ENCODE data around the gene MAGEB1. TPM values are rescaled to one million over a fixed set of nuclear protein-coding genes. Genes with fewer than 3 reads are reported as not detected.

The MAGEB1 gene
- not detected for total RNA-seq

GRCh38 chrX:30246769-30247489 lies at the start of gene MAGEB1:
MAGEB1 (plus strand) TSS chrX:30247146; CDS start chrX:30250494, 3,348 bp downstream.

GRCh38 chrX:30215357-30215843 lies 31.5 kb upstream of the MAGEB1 start, which contains the start of gene MAGEB2:
MAGEB2 (plus strand) TSS chrX:30215563; CDS start chrX:30218581, 3,018 bp downstream.

GRCh38 chrX:30230395-30230794 lies 16.6 kb upstream of the MAGEB1 start, which contains the start of gene MAGEB3:
MAGEB3 (plus strand) TSS chrX:30230657; CDS start chrX:30235925, 5,268 bp downstream.

GRCh38 chrX:30241724-30242415 lies 5.1 kb upstream of the MAGEB1 start, which contains the start of gene MAGEB4:
MAGEB4 (plus strand) TSS chrX:30242000; CDS start chrX:30242136, 136 bp downstream.

Other genes with a start within 250 kb of the MAGEB1 start
- not detected for gene MAGEB2, start 31.6 kb upstream of the MAGEB1 start, total RNA-seq
- gene MAGEB3, start 16.5 kb upstream of the MAGEB1 start, total RNA-seq, result not detected
- gene MAGEB4, start 5.1 kb upstream of the MAGEB1 start, total RNA-seq, result not detected
- 1 to 10 TPM; 1.0 to 3.7 TPM for gene NR0B1, start 62.2 kb downstream of the MAGEB1 start, total RNA-seq

Data from melanocyte of skin (primary cell).